A549 (cell line): Measurements from ENCODE around the gene DDX31. TPM values are rescaled to one million over a fixed set of nuclear protein-coding genes. Genes with fewer than 3 reads are reported as not detected.

ENCODE experiments used
- ATAC-seq, 2 experiments: fragments of 200-7000 bp in 1 of 2; fragments of >200 bp in 1 of 2; cut with Nextera tagmentation in 1 of 2; cut with Tn5 transposase in 1 of 2; 3 replicates each; pipeline versions ENCODE4 v1.8.0 to v1.9.1; 2018 to 2020; ENCODE audit warnings: mild to moderate bottlenecking in 1 of 2, moderate library complexity in 1 of 2
- CTCF ChIA-PET: fragments of 300-600 bp; sonication (Branson Sonifier 250); formaldehyde crosslinking; extraction: SDS; loops from one replicate; lab custom pipeline; 2021; ENCODE audit warnings: antibody characterized with exemption, inconsistent platforms; lab: Yijun Ruan, JAX
- POLR2A ChIA-PET: fragments of 350-600 bp; formaldehyde crosslinking; extraction: SDS; loops from one replicate; lab custom pipeline; 2021; ENCODE audit warnings: antibody characterized with exemption, inconsistent platforms; lab: Yijun Ruan, JAX
- DNase-seq, 2 experiments: peaks; one replicate each; pipeline versions ENCODE4 v3.0.0 to v3.0.0-alpha.2; 2011 to 2016; ENCODE audit warnings: low read depth in 1 of 2, low spot score in 1 of 2
- FAIRE-seq: peaks from 2 replicates; lab custom pipeline; 2011; peaks lifted over from hg19 to GRCh38; lab: Jason Lieb, UNC
- H3K27ac ChIP-seq, 2 experiments: fragments of >200 bp; sonication (Bioruptor Twin); formaldehyde crosslinking; 3 replicates each; pipeline ENCODE4 v1.5.1; 2016 to 2017
- H3K4me1 ChIP-seq: fragments of >200 bp; sonication (Bioruptor Twin); formaldehyde crosslinking; 3 replicates; pipeline ENCODE4 v1.6.1; 2016
- H3K4me2 ChIP-seq: fragments of >200 bp; sonication (Bioruptor Twin); formaldehyde crosslinking; 3 replicates; pipeline ENCODE4 v1.6.1; 2016
- H3K4me3 ChIP-seq: fragments of >200 bp; sonication (Bioruptor Twin); formaldehyde crosslinking; 3 replicates; pipeline ENCODE4 v1.5.1; 2016
- H3K9me3 ChIP-seq: fragments of >200 bp; sonication (Bioruptor Twin); formaldehyde crosslinking; 3 replicates; pipeline ENCODE4 v1.6.1; 2016
- ATOH8 ChIP-seq: fragments of 250-450 bp; sonication (Bioruptor Pico); IDR thresholded peaks from 2 replicates; pipeline ENCODE4 v1.5.0; 2020; ENCODE audit warnings: low read depth, mild to moderate bottlenecking, moderate library complexity
- CBX2 ChIP-seq: fragments of 200-600 bp; sonication (generic); IDR thresholded peaks from 2 replicates; pipeline ENCODE4 v1.6.1; 2016; ENCODE audit warnings: low read depth, mild to moderate bottlenecking, borderline replicate concordance
- EP300 ChIP-seq, 2 experiments: fragments of >200 bp; sonication (Bioruptor Twin); formaldehyde crosslinking; IDR thresholded peaks; 2 replicates in 1 of 2; 3 replicates in 1 of 2; pipeline ENCODE4 v1.6.1; 2016 to 2017
- FOSL2 ChIP-seq, 2 experiments: fragments of 450-650 bp in 1 of 2; fragments of >200 bp in 1 of 2; sonication (Bioruptor Twin) in 1 of 2; formaldehyde crosslinking; IDR thresholded peaks; 2 replicates each; pipeline versions ENCODE4 v1.5.0 to v1.6.1; 2016 to 2020; ENCODE audit warnings: mild to moderate bottlenecking in 1 of 2, moderate library complexity in 1 of 2
- HDAC2 ChIP-seq: fragments of 200-600 bp; sonication (generic); IDR thresholded peaks from 2 replicates; pipeline ENCODE4 v1.6.1; 2016
- NR3C1 ChIP-seq: fragments of >200 bp; sonication (Bioruptor Twin); formaldehyde crosslinking; IDR thresholded peaks from 3 replicates; pipeline ENCODE4 v1.6.1; 2017
- PBX3 ChIP-seq: IDR thresholded peaks from 2 replicates; pipeline ENCODE4 v1.6.1; 2012
- PHF8 ChIP-seq: fragments of 200-600 bp; sonication (generic); IDR thresholded peaks from 2 replicates; pipeline ENCODE4 v1.6.1; 2016; ENCODE audit warnings: low read depth, mild to moderate bottlenecking, antibody characterized with exemption, moderate library complexity, borderline replicate concordance
- RAD21 ChIP-seq, 2 experiments: fragments of >200 bp in 1 of 2; sonication (Bioruptor Twin) in 1 of 2; formaldehyde crosslinking in 1 of 2; IDR thresholded peaks in 1 of 2; conservative IDR thresholded peaks in 1 of 2; 2 replicates in 1 of 2; 3 replicates in 1 of 2; pipeline ENCODE4 v1.6.1; 2012 to 2018; ENCODE audit warnings: inconsistent platforms in 1 of 2
- RARB ChIP-seq: fragments of 250-450 bp; sonication (Bioruptor Pico); IDR thresholded peaks from 2 replicates; pipeline ENCODE4 v1.8.0; 2021; ENCODE audit warnings: mild to moderate bottlenecking, moderate library complexity
- RCOR1 ChIP-seq: fragments of 150-350 bp; IDR thresholded peaks from 2 replicates; pipeline ENCODE4 v1.6.1; 2014; ENCODE audit warnings: antibody characterized with exemption, low read length, low read depth
- REST ChIP-seq: fragments of 200-600 bp; sonication (generic); IDR thresholded peaks from 2 replicates; pipeline ENCODE4 v1.6.1; 2016; ENCODE audit warnings: antibody characterized with exemption, mild to moderate bottlenecking, moderate library complexity
- RNF2 ChIP-seq: fragments of 200-600 bp; sonication (generic); IDR thresholded peaks from 2 replicates; pipeline ENCODE4 v1.6.1; 2016; ENCODE audit warnings: low read depth, mild to moderate bottlenecking, antibody characterized with exemption, moderate library complexity, borderline replicate concordance
- TP53 ChIP-seq: fragments of 250-450 bp; sonication (Bioruptor Pico); IDR thresholded peaks from 2 replicates; pipeline ENCODE4 v1.5.0; 2021; ENCODE audit warnings: mild to moderate bottlenecking, moderate library complexity
- ZSCAN20 ChIP-seq: fragments of 250-450 bp; sonication (Bioruptor Pico); IDR thresholded peaks from 2 replicates; pipeline ENCODE4 v1.8.0; 2022; ENCODE audit warnings: mild to moderate bottlenecking, moderate library complexity
- WGBS: methylation state at CpG from one replicate; pipeline ENCODE4 v1.1.6; 2017; ENCODE audit errors: missing lambda C conversion rate; 5-methylcytosine and 5-hydroxymethylcytosine counted together
- polyA plus RNA-seq, 4 experiments: library from polyadenylated mRNA; depleted of rRNA in 3 of 4; stranded (reverse); fragments of >200 nt; fragmentation: RNase III in 1 of 4; extraction: RNeasy Plus Mini Kit Qiagen cat#74134 plus additional on column Dnase treatment in 1 of 4; gene quantifications; 2 replicates in 3 of 4; 3 replicates in 1 of 4; pipeline ENCODE4 v1.2.3, GENCODE V29; 2011 to 2017
- TF ChIP-seq, protein P1 (sequence below): fragments of 250-450 bp; sonication (Bioruptor Pico); IDR thresholded peaks from 2 replicates; pipeline ENCODE4 v1.5.0; 2021; ENCODE audit warnings: mild to moderate bottlenecking, moderate library complexity, borderline replicate concordance
- TF ChIP-seq, protein P2 (sequence below): IDR thresholded peaks from 2 replicates; pipeline ENCODE4 v1.6.1; 2012
- TF ChIP-seq, protein P3 (sequence below): fragments of >200 bp; sonication (Bioruptor Twin); formaldehyde crosslinking; IDR thresholded peaks from 3 replicates; pipeline ENCODE4 v1.6.1; 2016
- TF ChIP-seq, protein P4 (sequence below): IDR thresholded peaks from 2 replicates; pipeline ENCODE4 v1.6.1; 2012; ENCODE audit warnings: low read depth, borderline replicate concordance
- TF ChIP-seq, protein P5 (sequence below): fragments of >200 bp; sonication (Bioruptor Twin); formaldehyde crosslinking; IDR thresholded peaks from 2 replicates; pipeline ENCODE4 v1.6.1; 2016

The DDX31 gene
- polyA plus RNA-seq, 2 of the 4 experiments (the other 2 are of a cell fraction) = 20.0 to 30.1 TPM

- no peak for DNase-seq
- 94% methylated on average over 12 of the region's 12 CpGs for WGBS
- CTCF ChIA-PET = no interaction called here
Observed at GRCh38 chr9:132610661-132611060, 59.1 kb downstream of the DDX31 start.

GRCh38 chr9:132609829-132610228 is 60.0 kb downstream of the DDX31 start:
- Histone ChIP-seq H3K9me3 (no peaks in the 10 kb centered on the region), H3K4me3 (no peak overlapping the region), H3K4me1 (no peaks in the 10 kb centered on the region), H3K4me2 (no peak overlapping the region)
- POLR2A ChIA-PET = interaction anchor here (0.5 kb wide), 1 partner anchor 14 kb away, joined by 7 read pairs; no protein-coding TSS in a partner anchor
- DNase-seq = no peak
- CTCF ChIA-PET = interaction anchor here (1.0 to 1.6 kb wide), 2 partner anchors 11 to 190 kb away, joined by 4 read pairs; no protein-coding TSS in a partner anchor
- no peak for TF ChIP-seq RNF2
- no peak for TF ChIP-seq NR3C1
- no peak for TF ChIP-seq CBX2
- TF ChIP-seq HDAC2 = no peak
- TF ChIP-seq EP300 (IDR thresholded peaks at IDR 0.05) = no peak
- TF ChIP-seq RCOR1 = no peak
- TF ChIP-seq, protein P1, sequence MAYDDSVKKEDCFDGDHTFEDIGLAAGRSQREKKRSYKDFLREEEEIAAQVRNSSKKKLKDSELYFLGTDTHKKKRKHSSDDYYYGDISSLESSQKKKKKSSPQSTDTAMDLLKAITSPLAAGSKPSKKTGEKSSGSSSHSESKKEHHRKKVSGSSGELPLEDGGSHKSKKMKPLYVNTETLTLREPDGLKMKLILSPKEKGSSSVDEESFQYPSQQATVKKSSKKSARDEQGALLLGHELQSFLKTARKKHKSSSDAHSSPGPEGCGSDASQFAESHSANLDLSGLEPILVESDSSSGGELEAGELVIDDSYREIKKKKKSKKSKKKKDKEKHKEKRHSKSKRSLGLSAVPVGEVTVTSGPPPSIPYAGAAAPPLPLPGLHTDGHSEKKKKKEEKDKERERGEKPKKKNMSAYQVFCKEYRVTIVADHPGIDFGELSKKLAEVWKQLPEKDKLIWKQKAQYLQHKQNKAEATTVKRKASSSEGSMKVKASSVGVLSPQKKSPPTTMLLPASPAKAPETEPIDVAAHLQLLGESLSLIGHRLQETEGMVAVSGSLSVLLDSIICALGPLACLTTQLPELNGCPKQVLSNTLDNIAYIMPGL (CRISPR knock-in tag) = no peak
- TF ChIP-seq RAD21 (conservative IDR thresholded peaks at IDR 0.05 in 1 of 2, IDR thresholded peaks at IDR 0.05 in 1 of 2) = no peak
- TF ChIP-seq, protein P2, sequence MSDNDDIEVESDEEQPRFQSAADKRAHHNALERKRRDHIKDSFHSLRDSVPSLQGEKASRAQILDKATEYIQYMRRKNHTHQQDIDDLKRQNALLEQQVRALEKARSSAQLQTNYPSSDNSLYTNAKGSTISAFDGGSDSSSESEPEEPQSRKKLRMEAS = no peak
- TF ChIP-seq, protein P3, sequence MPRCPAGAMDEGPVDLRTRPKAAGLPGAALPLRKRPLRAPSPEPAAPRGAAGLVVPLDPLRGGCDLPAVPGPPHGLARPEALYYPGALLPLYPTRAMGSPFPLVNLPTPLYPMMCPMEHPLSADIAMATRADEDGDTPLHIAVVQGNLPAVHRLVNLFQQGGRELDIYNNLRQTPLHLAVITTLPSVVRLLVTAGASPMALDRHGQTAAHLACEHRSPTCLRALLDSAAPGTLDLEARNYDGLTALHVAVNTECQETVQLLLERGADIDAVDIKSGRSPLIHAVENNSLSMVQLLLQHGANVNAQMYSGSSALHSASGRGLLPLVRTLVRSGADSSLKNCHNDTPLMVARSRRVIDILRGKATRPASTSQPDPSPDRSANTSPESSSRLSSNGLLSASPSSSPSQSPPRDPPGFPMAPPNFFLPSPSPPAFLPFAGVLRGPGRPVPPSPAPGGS = no peak
- no peak for TF ChIP-seq ATOH8 (CRISPR knock-in tag)
- no peak for TF ChIP-seq ZSCAN20 (CRISPR knock-in tag)
- no peak for TF ChIP-seq PBX3
- TF ChIP-seq, all 56 proteins: peak for 0
- FAIRE-seq = no peak
- 91% methylated on average over 7 of the region's 7 CpGs for WGBS
- H3K27ac ChIP-seq = no peak overlapping the region
- ATAC-seq = no peak

More at GRCh38 chr9:132610661-132611060, 59.1 kb downstream of the DDX31 start:
- Histone ChIP-seq H3K27ac (no peak overlapping the region), H3K4me1 (no peaks in the 10 kb centered on the region), H3K4me3 (no peak overlapping the region), H3K4me2 (no peak overlapping the region), H3K9me3 (no peaks in the 10 kb centered on the region)
- FAIRE-seq = no peak
- no peak for ATAC-seq
- TF ChIP-seq, protein P4, sequence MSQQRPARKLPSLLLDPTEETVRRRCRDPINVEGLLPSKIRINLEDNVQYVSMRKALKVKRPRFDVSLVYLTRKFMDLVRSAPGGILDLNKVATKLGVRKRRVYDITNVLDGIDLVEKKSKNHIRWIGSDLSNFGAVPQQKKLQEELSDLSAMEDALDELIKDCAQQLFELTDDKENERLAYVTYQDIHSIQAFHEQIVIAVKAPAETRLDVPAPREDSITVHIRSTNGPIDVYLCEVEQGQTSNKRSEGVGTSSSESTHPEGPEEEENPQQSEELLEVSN = no peak
- TF ChIP-seq, protein P5, sequence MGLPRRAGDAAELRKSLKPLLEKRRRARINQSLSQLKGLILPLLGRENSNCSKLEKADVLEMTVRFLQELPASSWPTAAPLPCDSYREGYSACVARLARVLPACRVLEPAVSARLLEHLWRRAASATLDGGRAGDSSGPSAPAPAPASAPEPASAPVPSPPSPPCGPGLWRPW = no peak
- TF ChIP-seq REST = no peak
- TF ChIP-seq PHF8 = no peak
- no peak for TF ChIP-seq RARB (CRISPR knock-in tag)
- no peak for TF ChIP-seq FOSL2 (IDR thresholded peaks at IDR 0.05)
- no peak for TF ChIP-seq FOSL2 (CRISPR knock-in tag; IDR thresholded peaks at IDR 0.05)
- no peak for TF ChIP-seq TP53 (CRISPR knock-in tag)
- POLR2A ChIA-PET = no interaction called here
